Adipose tissue (tissue), 3 donors: ENCODE results near the gene MAPKAPK5. TPM values are rescaled to one million over a fixed set of nuclear protein-coding genes. Genes with fewer than 3 reads are reported as not detected.
"Not testable (repeated sequence)": the region's sequence is repeated elsewhere in the genome, so short reads cannot be mapped to it uniquely, and the experiment has no call there.

Experiments
- H3K27ac ChIP-seq: one replicate; pipeline ENCODE4 v1.5.1; 2013; ENCODE audit warnings: low read depth, low read length
- WGBS, 3 donors: extraction: QIAGEN DNeasy Blood & Tissue Kit; methylation state at CpG; one replicate each; pipeline ENCODE4 v1.1.7; 2013; 5-methylcytosine and 5-hydroxymethylcytosine counted together
- polyA plus RNA-seq, 3 donors: library from polyadenylated mRNA; stranded (reverse); fragments of 200-250 nt; gene quantifications; one replicate each; pipeline ENCODE4 v1.2.3, GENCODE V29; 2013
- donor health status: healthy with polysubstance abuse.
- donor health status: Bipolar disorder and iron deficiency.
- donor health status: healthy.

MAPKAPK5 gene
- polyA plus RNA-seq, 3 donors, result 10.9 to 23.9 (median 15.5) TPM

- 67 to 86% (median 83%) methylated on average over 5 of the region's 5 CpGs for WGBS, 3 donors
These were observed 16.5 kb upstream of the MAPKAPK5 start for GRCh38 chr12:111825509-111825908.

DNA sequence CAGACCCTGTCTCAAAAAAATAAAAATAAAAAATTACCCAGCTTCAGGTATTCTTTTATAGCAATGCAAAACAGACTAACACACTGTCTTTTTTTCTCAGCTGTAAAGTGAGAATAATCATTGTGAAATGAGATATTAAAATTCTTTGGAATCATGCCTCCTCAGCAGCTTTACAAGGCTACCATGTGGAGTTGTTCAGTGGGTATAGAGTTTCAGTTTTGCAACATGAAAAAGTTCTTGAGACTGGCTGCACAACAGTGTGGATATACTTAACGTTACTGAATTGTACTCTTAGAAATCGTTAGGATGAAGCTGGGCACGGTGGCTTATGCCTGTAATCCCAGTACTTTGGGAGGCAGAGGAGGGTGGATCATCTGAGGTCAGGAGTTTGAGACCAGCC, 15.7 kb upstream of the MAPKAPK5 start:
- H3K27ac ChIP-seq, result no peak overlapping the region

More at GRCh38 chr12:111825509-111825908, 16.5 kb upstream of the MAPKAPK5 start:
- no peak overlapping the region for H3K27ac ChIP-seq

GRCh38 chr12:111826992-111827391, 15.0 kb upstream of the MAPKAPK5 start:
- no peak overlapping the region for H3K27ac ChIP-seq
- 61 to 66% (median 64%) methylated on average over 2 of the region's 2 CpGs for WGBS, 3 donors

More for the DNA sequence above, 15.7 kb upstream of the MAPKAPK5 start:
- WGBS, 3 donors, result 57 to 73% (median 71%) methylated on average over 3 of the region's 3 CpGs

- 79 to 89% (median 89%) methylated on average over 4 of the region's 4 CpGs for WGBS, 3 donors
- H3K27ac ChIP-seq, result no peak overlapping the region
These were observed 14.1 kb upstream of the MAPKAPK5 start for GRCh38 chr12:111827907-111828306.

GRCh38 chr12:111828338-111828979, 13.6 kb upstream of the MAPKAPK5 start:
- H3K27ac ChIP-seq, result no peak overlapping the region
- 69 to 88% (median 80%) methylated on average over 8 of the region's 8 CpGs for WGBS, 3 donors

GRCh38 chr12:111829635-111830034, 12.4 kb upstream of the MAPKAPK5 start:
- 71 to 92% (median 78%) methylated on average over 3 of the region's 3 CpGs for WGBS, 3 donors
- not testable (repeated sequence) for H3K27ac ChIP-seq

GRCh38 chr12:111834740-111835386, 7.2 kb upstream of the MAPKAPK5 start:
- 50 to 72% (median 66%) methylated on average over 22 of the region's 22 CpGs for WGBS, 3 donors
- not testable (repeated sequence) for H3K27ac ChIP-seq

DNA sequence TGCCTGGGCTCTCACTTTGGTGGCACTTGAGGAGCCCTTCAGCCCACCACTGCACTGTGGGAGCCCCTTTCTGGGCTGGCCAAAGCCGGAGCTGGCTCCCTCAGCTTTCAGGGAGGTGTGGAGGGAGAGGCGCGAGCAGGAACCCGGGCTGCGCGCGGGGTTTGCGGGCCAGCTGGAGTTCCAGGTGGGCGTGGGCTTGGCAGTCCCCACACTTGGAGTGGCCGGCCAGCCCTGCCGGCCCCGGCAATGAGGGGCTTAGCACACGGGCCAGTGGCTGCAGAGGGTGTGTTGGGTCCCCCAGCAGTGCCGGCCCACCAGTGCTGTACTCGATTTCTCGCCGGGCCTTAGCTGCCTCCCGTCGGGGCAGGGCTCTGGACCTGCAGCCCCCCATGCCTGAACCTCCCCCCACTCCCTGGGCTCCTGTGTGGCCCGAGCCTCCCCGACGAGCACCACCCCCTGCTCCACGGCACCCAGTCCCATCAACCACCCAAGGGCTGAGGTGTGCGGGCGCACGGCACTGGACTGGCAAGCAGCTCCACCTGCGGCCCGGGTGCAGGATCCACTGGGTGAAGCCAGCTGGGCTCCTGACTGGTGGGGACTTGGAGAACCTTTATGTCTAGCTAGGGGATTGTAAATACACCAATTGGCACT, 6.4 kb upstream of the MAPKAPK5 start:
- not testable (repeated sequence) for H3K27ac ChIP-seq
- 93 to 97% (median 96%) methylated on average over 27 to 28 of the region's 28 CpGs for WGBS, 3 donors

DNA sequence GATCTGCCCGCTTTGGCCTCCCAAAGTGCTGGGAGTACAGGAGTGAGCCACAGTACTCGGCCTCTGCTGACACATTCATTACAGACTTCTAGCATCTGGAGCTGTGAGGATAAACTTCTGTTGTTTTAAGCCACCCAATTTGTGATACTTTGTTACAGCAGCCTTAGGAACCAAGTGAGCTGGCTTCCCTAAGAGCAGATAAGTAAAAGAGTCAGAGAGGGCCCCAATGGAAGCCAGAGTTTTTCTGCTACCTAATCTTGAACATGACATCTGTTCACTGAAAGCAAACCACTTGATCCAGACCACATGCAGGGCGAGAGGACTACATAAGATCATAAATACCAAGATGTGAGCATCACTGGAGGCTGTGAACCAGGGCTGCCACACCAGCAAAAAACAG, 3.7 kb upstream of the MAPKAPK5 start:
- 85 to 92% (median 88%) methylated on average over 3 of the region's 3 CpGs for WGBS, 3 donors
- H3K27ac ChIP-seq, result no peak overlapping the region

DNA sequence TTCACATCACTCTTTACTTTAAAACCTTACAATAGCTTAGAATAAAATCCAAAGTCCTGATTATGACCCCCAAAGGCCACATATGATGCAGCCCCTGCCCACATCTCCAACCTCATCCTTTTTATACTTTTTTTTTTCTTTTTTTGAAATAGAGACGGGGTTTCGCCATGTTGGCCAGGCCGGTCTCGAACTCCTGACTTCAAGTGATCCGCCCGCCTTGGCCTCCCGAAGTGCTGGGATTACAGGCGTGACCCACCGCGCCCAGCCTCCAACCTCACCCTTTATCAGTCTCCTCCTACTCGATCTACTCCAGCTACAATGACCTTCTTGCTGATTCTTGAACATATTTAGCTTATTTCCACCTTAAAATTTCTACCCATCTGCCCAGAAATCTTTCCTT, 1.2 kb upstream of the MAPKAPK5 start:
- no peak overlapping the region for H3K27ac ChIP-seq
- 23 to 33% (median 31%) methylated on average over 11 of the region's 11 CpGs for WGBS, 3 donors

DNA sequence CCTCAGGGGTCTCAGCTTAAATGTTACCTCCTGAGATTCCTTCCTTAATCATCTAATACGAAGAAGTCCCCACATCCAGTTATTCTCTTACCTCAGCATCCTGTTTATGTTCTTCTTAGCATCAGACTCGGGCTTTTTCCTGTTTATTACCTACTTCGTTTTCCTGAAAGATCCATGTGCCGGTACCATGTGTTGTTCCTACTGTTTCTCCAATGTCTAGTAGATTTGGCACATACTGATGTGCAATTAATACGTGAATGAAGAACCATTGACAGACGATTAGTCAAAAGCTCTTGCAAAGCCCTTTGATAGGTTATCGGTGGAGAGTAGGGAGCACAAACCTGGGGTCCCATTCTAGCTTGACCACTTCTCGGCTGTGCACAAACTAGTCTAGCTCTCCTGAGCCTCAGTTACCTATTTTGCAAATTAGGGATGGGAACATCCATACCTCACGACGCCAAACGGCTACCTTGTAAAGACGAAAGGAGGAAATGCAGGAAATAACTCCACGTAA, 735 bp upstream of the MAPKAPK5 start:
- 0% methylated on average over 13 of the region's 13 CpGs for WGBS, 3 donors
- H3K27ac ChIP-seq, result no peak overlapping the region

- 2 to 3% (median 3%) methylated on average over 44 of the region's 44 CpGs for whole genome bisulfite sequencing, 3 donors
- peak overlapping the region; percentile 38 for H3K27ac ChIP-seq
These were observed 748 bp downstream of the MAPKAPK5 start for GRCh38 chr12:111842556-111843396.

DNA sequence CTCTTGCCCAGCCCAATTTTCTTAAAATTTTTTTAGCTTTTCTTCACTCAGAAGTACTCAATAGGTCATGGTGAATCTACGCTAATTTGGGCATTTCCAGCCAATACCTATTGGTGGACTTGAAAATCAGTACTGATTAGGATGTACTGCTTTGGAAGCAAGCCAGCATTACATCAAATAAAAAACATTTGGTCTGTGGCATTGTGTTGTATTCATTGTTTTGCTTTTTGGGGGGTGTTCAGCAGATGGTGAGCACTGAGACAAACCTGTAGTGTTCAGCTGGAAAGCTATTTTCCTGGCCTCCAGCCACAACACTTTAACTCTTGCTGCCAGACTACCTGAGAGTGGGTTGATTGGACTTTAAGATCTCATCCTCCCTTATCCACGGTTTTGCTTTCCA, 4.0 kb downstream of the MAPKAPK5 start:
- H3K27ac ChIP-seq, result no peak overlapping the region
- 69 to 77% (median 76%) methylated on average over 2 of the region's 2 CpGs for WGBS, 3 donors

DNA sequence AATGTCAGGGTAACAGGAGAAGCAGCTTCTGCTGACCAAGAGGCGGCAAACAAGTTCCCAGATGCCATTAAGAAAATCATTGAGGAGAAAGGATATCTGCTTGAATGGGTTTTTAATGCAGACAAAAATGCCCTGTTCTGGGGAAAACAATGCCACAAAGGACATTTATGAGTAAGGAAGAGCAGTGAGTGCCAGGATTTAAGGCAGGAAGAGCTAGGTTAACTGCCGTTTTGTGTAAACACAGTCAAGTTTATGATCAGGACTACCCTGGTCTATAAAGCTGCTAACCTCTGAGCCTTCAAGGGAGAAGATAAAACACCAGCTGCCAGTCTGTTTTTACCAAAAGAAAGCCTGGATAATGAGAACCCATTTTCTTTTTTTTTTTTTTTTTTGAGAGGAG, 8.5 kb downstream of the MAPKAPK5 start:
- WGBS, 3 donors, result 88 to 94% (median 93%) methylated on average over 2 of the region's 2 CpGs

DNA sequence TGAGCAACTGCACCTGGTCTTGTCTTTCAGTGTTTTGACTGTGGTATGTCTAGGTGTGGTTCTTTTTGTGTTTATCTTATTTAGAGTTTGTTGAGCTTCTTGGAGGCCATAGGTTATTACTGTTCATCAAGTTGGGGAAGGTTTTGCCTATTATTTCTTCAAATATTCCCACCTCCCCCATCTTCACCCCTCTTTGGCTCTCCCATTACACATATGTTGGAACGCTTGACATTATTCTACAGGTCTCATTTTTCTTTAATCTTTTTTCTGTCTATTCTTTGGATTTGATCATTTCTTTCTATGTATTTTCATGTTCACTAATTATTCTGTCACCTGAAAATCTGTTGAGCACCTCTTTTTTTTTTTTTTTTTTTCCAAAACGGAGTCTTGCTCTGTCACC, 16.2 kb downstream of the MAPKAPK5 start:
- no peak overlapping the region for H3K27ac ChIP-seq
- 94 to 100% (median 98%) methylated on average over 2 of the region's 2 CpGs for WGBS, 3 donors

More for the DNA sequence above, 8.5 kb downstream of the MAPKAPK5 start:
- H3K27ac ChIP-seq, result no peak overlapping the region

GRCh38 chr12:111858778-111859177, 16.8 kb downstream of the MAPKAPK5 start:
- 95 to 96% (median 95%) methylated on average over 7 of the region's 7 CpGs for WGBS, 3 donors

DNA sequence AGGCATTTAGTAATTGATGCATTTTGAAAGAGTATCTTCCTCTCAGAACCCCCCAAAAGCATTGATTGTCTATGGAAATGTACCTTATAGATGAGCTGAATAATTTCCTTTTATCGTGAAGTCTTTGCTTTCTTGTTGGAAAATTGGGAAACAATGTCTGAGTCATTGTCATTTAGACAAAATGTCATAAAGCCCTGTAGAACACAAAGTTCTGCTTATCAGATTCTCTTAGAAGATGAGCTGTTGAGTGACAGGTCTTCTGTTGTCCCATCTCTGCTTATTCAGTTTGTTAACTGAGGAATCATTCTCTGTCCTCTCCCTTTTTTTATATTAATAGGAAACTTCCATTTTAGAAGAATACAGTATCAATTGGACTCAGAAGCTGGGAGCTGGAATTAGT, 22.9 kb downstream of the MAPKAPK5 start:
- H3K27ac ChIP-seq, result no peak overlapping the region
- WGBS, 3 donors, result 88 to 100% (median 90%) methylated on average over 1 of the region's 1 CpG

More at GRCh38 chr12:111858778-111859177, 16.8 kb downstream of the MAPKAPK5 start:
- H3K27ac ChIP-seq, result no peak overlapping the region

DNA sequence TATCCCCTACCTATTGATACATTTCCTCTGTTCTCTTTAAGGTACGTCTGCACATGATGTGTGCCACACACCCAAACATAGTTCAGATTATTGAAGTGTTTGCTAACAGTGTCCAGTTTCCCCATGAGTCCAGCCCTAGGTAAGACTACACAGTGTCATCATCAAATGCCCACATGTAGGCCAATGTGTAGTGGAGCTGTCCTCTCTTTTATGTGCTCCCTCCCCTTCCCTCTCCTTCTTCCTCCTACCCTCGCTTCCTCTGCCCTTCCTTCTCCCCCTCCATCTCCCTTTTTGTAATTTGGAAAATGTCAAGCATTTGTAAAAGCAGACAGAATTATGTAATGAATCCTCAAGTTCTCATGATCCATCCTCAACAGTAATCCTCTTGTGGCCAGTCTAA, 25.5 kb downstream of the MAPKAPK5 start:
- 83 to 85% (median 83%) methylated on average over 2 of the region's 2 CpGs for WGBS, 3 donors
- H3K27ac ChIP-seq, result no peak overlapping the region
